ENCODE data around the gene GTF2F2. TPM values are rescaled to one million over a fixed set of nuclear protein-coding genes. Genes with fewer than 3 reads are reported as not detected.
"Not testable (repeated sequence)": the region's sequence is repeated elsewhere in the genome, so short reads cannot be mapped to it uniquely, and the experiment has no call there.

Gene GTF2F2
- total and polyA plus RNA-seq, 9 of the 15 experiments (the other 6 are each of a cell fraction or from before 2014, with no cell fraction given) = 19.7 to 44.8 (median 32.4) TPM

DNA sequence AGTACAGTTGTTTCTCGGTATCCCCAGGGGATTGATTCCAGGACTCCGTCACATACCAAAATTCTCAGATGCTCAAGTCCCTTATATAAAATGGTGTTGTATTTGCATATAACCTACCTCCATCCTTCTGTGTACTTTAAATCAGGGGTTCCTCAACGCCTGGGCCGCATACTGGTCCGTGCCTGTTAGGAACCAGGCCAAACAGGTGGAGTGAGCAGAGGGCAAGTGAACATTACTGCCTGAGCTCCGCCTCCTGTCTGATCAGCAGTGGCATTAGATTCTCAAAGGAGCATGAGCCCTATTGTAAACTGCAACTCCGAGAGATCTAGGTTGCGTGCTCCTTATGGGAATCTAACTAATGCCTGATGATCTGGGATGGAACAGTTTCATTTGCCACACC lies 122.8 kb downstream of the GTF2F2 start (continued):
- TF ChIP-seq, protein P1, sequence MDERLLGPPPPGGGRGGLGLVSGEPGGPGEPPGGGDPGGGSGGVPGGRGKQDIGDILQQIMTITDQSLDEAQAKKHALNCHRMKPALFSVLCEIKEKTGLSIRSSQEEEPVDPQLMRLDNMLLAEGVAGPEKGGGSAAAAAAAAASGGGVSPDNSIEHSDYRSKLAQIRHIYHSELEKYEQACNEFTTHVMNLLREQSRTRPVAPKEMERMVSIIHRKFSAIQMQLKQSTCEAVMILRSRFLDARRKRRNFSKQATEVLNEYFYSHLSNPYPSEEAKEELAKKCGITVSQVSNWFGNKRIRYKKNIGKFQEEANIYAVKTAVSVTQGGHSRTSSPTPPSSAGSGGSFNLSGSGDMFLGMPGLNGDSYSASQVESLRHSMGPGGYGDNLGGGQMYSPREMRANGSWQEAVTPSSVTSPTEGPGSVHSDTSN (CRISPR knock-in tag; IDR thresholded peaks at IDR 0.05; ENCODE audit: low read depth) = no peak
- TF ChIP-seq, protein P1 (tag; conservative IDR thresholded peaks at IDR 0.05; ENCODE audit: low read depth) = no peak
- TF ChIP-seq BHLHE40 (IDR thresholded peaks at IDR 0.05; ENCODE audit: low read length) = no peak

DNA sequence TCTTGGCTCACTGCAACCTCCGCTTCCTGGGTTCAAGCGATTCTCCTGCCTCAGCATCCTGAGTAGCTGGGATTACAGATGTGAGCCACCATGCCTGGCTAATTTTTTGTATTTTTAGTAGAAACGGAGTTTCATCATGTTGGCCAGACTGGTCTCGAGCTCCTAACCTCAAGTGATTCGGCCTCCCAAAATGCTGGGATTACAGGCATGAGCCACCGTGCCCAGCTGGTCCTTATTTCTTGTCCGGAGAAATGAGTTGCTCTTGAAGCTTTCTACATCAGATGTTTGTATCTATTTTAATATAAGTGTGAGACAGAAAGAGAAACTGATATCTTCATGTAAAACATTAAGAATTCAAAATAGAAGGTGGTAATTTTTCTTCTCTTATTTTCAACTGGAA lies 124.4 kb downstream of the GTF2F2 start:
- WGBS (ENCODE audit: insufficient coverage, low coverage, missing lambda C conversion rate) = 88% methylated on average over 5 of the region's 7 CpGs
- CTCF ChIA-PET (ENCODE audit: low intra/inter-chr PET ratio); H3K36me3 ChIP-seq (ENCODE audit: control insufficient read depth, insufficient read depth, low read length): not testable (repeated sequence)

More for the DNA sequence above, 124.4 kb downstream of the GTF2F2 start:
- in situ Hi-C loops (cut with MboI); H3K9me3 ChIP-seq (replicated peaks; ENCODE audit: control insufficient read depth, insufficient read depth, low read depth, low read length); H3K27me3 ChIP-seq (ENCODE audit: control insufficient read depth in 2 of 2, insufficient read depth in 2 of 2, low read length in 2 of 2); H2AFZ ChIP-seq (ENCODE audit: low read depth, low read length); H4K20me1 ChIP-seq (replicated peaks; ENCODE audit: control insufficient read depth, insufficient read depth, low read length); H3K4me1 ChIP-seq (replicated peaks in 1 of 2; ENCODE audit: control insufficient read depth in 2 of 2, insufficient read depth in 2 of 2, low read length in 2 of 2); H3K9me1 ChIP-seq (ENCODE audit: control insufficient read depth, insufficient read depth, low read length); BruUV-seq (replicated peaks); H3K4me3 ChIP-seq; DNase-seq (ENCODE audit: extremely low read depth in 1 of 4, low spot score in 3 of 4); H3K79me2 ChIP-seq (ENCODE audit: control insufficient read depth, insufficient read depth, low read length); FAIRE-seq; intact Hi-C loops (cut with micrococcal nuclease); ATAC-seq; H3K4me2 ChIP-seq (ENCODE audit: insufficient read depth, low read length); H3K9ac ChIP-seq (ENCODE audit: insufficient read depth in 1 of 2, low read depth in 2 of 2, low read length in 2 of 2); H3K27ac ChIP-seq (ENCODE audit: extremely low read depth, low read depth, low read length): not testable (repeated sequence)
- POLR2A ChIA-PET = interaction anchor here (0.6 kb wide), 1 partner anchor 38 kb away, joined by 3 read pairs; no protein-coding TSS in a partner anchor
